HepG2 (cell line): ENCODE data around the gene TTN. TPM values are rescaled to one million over a fixed set of nuclear protein-coding genes. Genes with fewer than 3 reads are reported as not detected.

Experiments
- ATAC-seq: fragments of 200-7000 bp; cut with Tn5 transposase; 3 replicates; pipeline ENCODE4 v1.9.1; 2020; ENCODE audit warnings: mild to moderate bottlenecking, moderate library complexity
- BruUV-seq: library from RNA; stranded (reverse); fragments of 400-500 nt; replicated peaks from 2 replicates; lab custom pipeline; 2021; lab: Mats Ljungman, UMichigan
- CTCF ChIA-PET: fragments of 300-600 bp; formaldehyde crosslinking; extraction: SDS; loops from one replicate; lab custom pipeline; 2021; ENCODE audit warnings: low total read pairs, inconsistent platforms, low intra/inter-chr PET ratio; lab: Yijun Ruan, JAX
- POLR2A ChIA-PET: fragments of 350-600 bp; sonication (Branson Sonifier 250); formaldehyde crosslinking; loops from one replicate; lab custom pipeline; 2020; ENCODE audit warnings: antibody characterized with exemption, inconsistent platforms; lab: Yijun Ruan, JAX
- DNase-seq: peaks from one replicate; pipeline ENCODE4 v3.0.0-alpha.2; 2015; ENCODE audit warnings: low spot score
- FAIRE-seq: peaks from 3 replicates; lab custom pipeline; 2011; peaks lifted over from hg19 to GRCh38; lab: Jason Lieb, UNC
- H2AFZ ChIP-seq: one replicate; pipeline ENCODE4 v1.6.1; 2011; ENCODE audit warnings: low read length, inconsistent platforms
- H3K27ac ChIP-seq: fragments of 300-600 bp; 3 replicates; pipeline ENCODE4 v1.8.0; 2011; ENCODE audit warnings: mixed run types, mild to moderate bottlenecking, mixed read lengths, low read length, inconsistent platforms; ENCODE audit not compliant: insufficient read depth; ENCODE audit errors: extremely low read length
- H3K27me3 ChIP-seq, 2 experiments: fragments of 200-600 bp in 1 of 2; 2 replicates in 1 of 2; 3 replicates in 1 of 2; pipeline versions ENCODE4 v1.6.0 to v1.8.0; 2011; ENCODE audit warnings: low read length in 2 of 2, mild to moderate bottlenecking in 2 of 2, moderate library complexity in 2 of 2, inconsistent platforms in 1 of 2; ENCODE audit not compliant: insufficient read depth in 2 of 2, control insufficient read depth in 1 of 2
- H3K36me3 ChIP-seq, 2 experiments: fragments of 200-600 bp in 1 of 2; replicated peaks in 1 of 2; 2 replicates in 1 of 2; 3 replicates in 1 of 2; pipeline versions ENCODE4 v1.5.1 to v1.8.0; 2011; ENCODE audit warnings: low read length in 2 of 2, inconsistent platforms in 1 of 2; ENCODE audit not compliant: insufficient read depth in 2 of 2, control insufficient read depth in 1 of 2
- H3K4me1 ChIP-seq: 2 replicates; pipeline ENCODE4 v1.5.1; 2012; ENCODE audit warnings: low read length, inconsistent platforms; ENCODE audit not compliant: insufficient read depth
- H3K4me2 ChIP-seq: 2 replicates; pipeline ENCODE4 v1.6.0; 2011; ENCODE audit warnings: low read depth, low read length, inconsistent platforms
- H3K4me3 ChIP-seq, 3 experiments: fragments of 200-600 bp in 1 of 3; sonication (generic), shearing (Covaris generic) in 1 of 3; replicated peaks in 1 of 3; 2 replicates each; pipeline ENCODE4 v1.5.1; 2011 to 2016; ENCODE audit warnings: low read length in 3 of 3, inconsistent platforms in 2 of 3, low read depth in 2 of 3, mild to moderate bottlenecking in 2 of 3, control low read depth in 1 of 3, mixed read lengths in 1 of 3; ENCODE audit not compliant: insufficient read depth in 1 of 3
- H3K79me2 ChIP-seq: one replicate; pipeline ENCODE4 v1.6.1; 2011; ENCODE audit warnings: low read length, inconsistent platforms; ENCODE audit not compliant: insufficient read depth
- H3K9ac ChIP-seq: 2 replicates; pipeline ENCODE4 v1.6.0; 2011; ENCODE audit warnings: mild to moderate bottlenecking, low read depth, low read length, inconsistent platforms; ENCODE audit not compliant: insufficient read depth
- H3K9me3 ChIP-seq: 2 replicates; pipeline ENCODE4 v1.5.1; 2012; ENCODE audit warnings: mild to moderate bottlenecking, low read length
- H4K20me1 ChIP-seq: 2 replicates; pipeline ENCODE4 v1.6.0; 2011; ENCODE audit warnings: inconsistent platforms, mild to moderate bottlenecking, low read length, moderate library complexity; ENCODE audit not compliant: insufficient read depth
- IRX3 ChIP-seq: sonication (generic); formaldehyde crosslinking; IDR thresholded peaks from 2 replicates; pipeline ENCODE4 v1.8.1; 2023; ENCODE audit warnings: mild to moderate bottlenecking, low read depth, missing genetic modification reagents, borderline replicate concordance
- PHF20 ChIP-seq: sonication (generic); formaldehyde crosslinking; IDR thresholded peaks from 2 replicates; pipeline ENCODE4 v1.5.0; 2020; ENCODE audit warnings: mild to moderate bottlenecking, missing genetic modification reagents
- SMC3 ChIP-seq: IDR thresholded peaks from 2 replicates; pipeline ENCODE4 v1.6.1; 2011; ENCODE audit warnings: low read length, improper control_type of control experiment
- ZFY ChIP-seq: sonication (generic); formaldehyde crosslinking; IDR thresholded peaks from 2 replicates; pipeline ENCODE4 v1.4.0; 2020; ENCODE audit warnings: missing genetic modification reagents
- ZNF451 ChIP-seq: sonication (generic); formaldehyde crosslinking; IDR thresholded peaks from 2 replicates; pipeline ENCODE4 v1.5.0; 2020; ENCODE audit warnings: mild to moderate bottlenecking, missing genetic modification reagents
- ZNF720 ChIP-seq: sonication (generic); formaldehyde crosslinking; IDR thresholded peaks from 2 replicates; pipeline ENCODE4 v1.4.0; 2020; ENCODE audit warnings: missing genetic modification reagents
- ZNF772 ChIP-seq: sonication (generic); formaldehyde crosslinking; IDR thresholded peaks from 2 replicates; pipeline ENCODE4 v1.5.0; 2020; ENCODE audit warnings: mild to moderate bottlenecking, missing genetic modification reagents
- ZNF83 ChIP-seq: sonication (generic); formaldehyde crosslinking; IDR thresholded peaks from 2 replicates; pipeline ENCODE4 v1.4.0; 2020; ENCODE audit warnings: missing genetic modification reagents, mild to moderate bottlenecking, borderline replicate concordance
- WGBS: methylation state at CpG from one replicate; pipeline ENCODE4 v1.1.6; 2017; ENCODE audit warnings: low lambda C conversion rate; 5-methylcytosine and 5-hydroxymethylcytosine counted together
- in situ Hi-C: cut with HindIII; loops from 2 replicates; pipeline ENCODE4 v1.10.0; 2017; ENCODE audit warnings: low pct_unique_long_range_greater_than_20kb; ENCODE audit not compliant: extremely low pct_ligation_motif_present
- intact Hi-C: fragments of 100-400 bp; cut with micrococcal nuclease; formaldehyde crosslinking; loops from one replicate; pipeline ENCODE4 v1.10.0; 2022; ENCODE audit not compliant: unreplicated experiment
- polyA plus RNA-seq, 8 experiments: library from polyadenylated mRNA; depleted of rRNA in 3 of 8; stranded (reverse) in 7 of 8; unstranded in 1 of 8; fragments of >200 nt; fragmentation: Illumina TruSeq in 4 of 8; extraction: Trizol in 4 of 8; gene quantifications; 2 replicates each; pipeline versions ENCODE4 v1.2.1 to v1.2.3, GENCODE V29; 2011 to 2016; ENCODE audit warnings: low read depth in 4 of 8, missing spikeins in 1 of 8, mixed read lengths in 1 of 8; ENCODE audit not compliant: insufficient read depth in 1 of 8
- total RNA-seq, 5 experiments: library from RNA; depleted of rRNA; stranded (reverse); fragments of >200 nt; fragmentation: Illumina TruSeq; extraction: Trizol; gene quantifications; 2 replicates each; pipeline ENCODE4 v1.2.3, GENCODE V29; 2016; ENCODE audit warnings: low read depth in 1 of 5
- TF ChIP-seq, protein P1 (sequence below): sonication (generic); formaldehyde crosslinking; IDR thresholded peaks from 2 replicates; pipeline ENCODE4 v1.4.0; 2020; ENCODE audit warnings: missing genetic modification reagents, borderline replicate concordance
- TF ChIP-seq, protein P2 (sequence below): sonication (generic); formaldehyde crosslinking; IDR thresholded peaks from 2 replicates; pipeline ENCODE4 v1.5.0; 2020; ENCODE audit warnings: mild to moderate bottlenecking, missing genetic modification reagents
- TF ChIP-seq, protein P3 (sequence below): sonication (generic); formaldehyde crosslinking; IDR thresholded peaks from 2 replicates; pipeline ENCODE4 v1.5.1; 2020; ENCODE audit warnings: missing genetic modification reagents, mild to moderate bottlenecking, borderline replicate concordance
- TF ChIP-seq, protein P4 (sequence below): IDR thresholded peaks from 2 replicates; pipeline ENCODE4 v1.4.0; 2020; ENCODE audit warnings: mild to moderate bottlenecking, missing genetic modification reagents

Gene TTN
- total and polyA plus RNA-seq, 2 of the 13 experiments (the other 11 are each of a cell fraction or from before 2014, with no cell fraction given), result under 0.01 TPM

DNA sequence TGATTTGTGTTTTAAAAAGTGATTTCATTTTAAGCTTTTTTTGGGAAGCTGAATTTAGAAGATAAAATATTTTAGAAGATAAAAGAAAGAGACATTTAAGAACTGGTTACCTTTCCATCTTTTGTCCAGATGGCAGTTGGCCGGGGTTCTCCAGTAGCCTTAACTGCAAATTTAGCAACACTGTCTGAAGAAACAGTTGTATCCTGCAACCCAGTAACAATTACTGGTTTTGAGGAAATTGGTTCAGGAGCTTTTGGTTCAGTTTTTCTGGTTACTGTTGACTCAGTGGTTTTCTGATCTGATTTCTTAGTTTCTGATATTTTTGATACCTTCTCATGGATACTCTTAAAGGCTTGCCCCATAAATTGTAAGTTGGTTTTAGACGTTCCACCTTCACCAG is 277.1 kb downstream of the TTN start:
- ChIA-PET CTCF (no interaction called here), POLR2A (no interaction called here)
- no peaks in the 10 kb centered on the region for H4K20me1 ChIP-seq
- no peaks in the 10 kb centered on the region for H3K27me3 ChIP-seq
- H3K36me3 ChIP-seq, result no peaks in the 10 kb centered on the region; a peak in 1 of 5 replicates
- no peak overlapping the region for H2AFZ ChIP-seq
- no peak for FAIRE-seq
- no peak overlapping the region for H3K9ac ChIP-seq
- H3K4me1 ChIP-seq, result no peaks in the 10 kb centered on the region
- in situ Hi-C loops (no loop called here), intact Hi-C loops (no loop called here)
- no peak for DNase-seq
- 50% methylated on average over 2 of the region's 2 CpGs for WGBS
- ATAC-seq, result no peak
- no peak overlapping the region for H3K27ac ChIP-seq
- H3K9me3 ChIP-seq, result no peaks in the 10 kb centered on the region
- no TSS peak for BruUV-seq
- no peak overlapping the region for H3K4me3 ChIP-seq
- peaks cover 6% of the 10 kb centered on the region for H3K79me2 ChIP-seq
- H3K4me2 ChIP-seq, result no peak overlapping the region
- TF ChIP-seq ZNF83 (CRISPR knock-in tag) (no peak), SMC3 (no peak), ZFY (CRISPR knock-in tag) (no peak), ZNF772 (CRISPR knock-in tag) (no peak), ZNF451 (CRISPR knock-in tag) (no peak), IRX3 (CRISPR knock-in tag) (no peak), PHF20 (no peak), ZNF720 (CRISPR knock-in tag) (no peak)
- TF ChIP-seq, protein P1, sequence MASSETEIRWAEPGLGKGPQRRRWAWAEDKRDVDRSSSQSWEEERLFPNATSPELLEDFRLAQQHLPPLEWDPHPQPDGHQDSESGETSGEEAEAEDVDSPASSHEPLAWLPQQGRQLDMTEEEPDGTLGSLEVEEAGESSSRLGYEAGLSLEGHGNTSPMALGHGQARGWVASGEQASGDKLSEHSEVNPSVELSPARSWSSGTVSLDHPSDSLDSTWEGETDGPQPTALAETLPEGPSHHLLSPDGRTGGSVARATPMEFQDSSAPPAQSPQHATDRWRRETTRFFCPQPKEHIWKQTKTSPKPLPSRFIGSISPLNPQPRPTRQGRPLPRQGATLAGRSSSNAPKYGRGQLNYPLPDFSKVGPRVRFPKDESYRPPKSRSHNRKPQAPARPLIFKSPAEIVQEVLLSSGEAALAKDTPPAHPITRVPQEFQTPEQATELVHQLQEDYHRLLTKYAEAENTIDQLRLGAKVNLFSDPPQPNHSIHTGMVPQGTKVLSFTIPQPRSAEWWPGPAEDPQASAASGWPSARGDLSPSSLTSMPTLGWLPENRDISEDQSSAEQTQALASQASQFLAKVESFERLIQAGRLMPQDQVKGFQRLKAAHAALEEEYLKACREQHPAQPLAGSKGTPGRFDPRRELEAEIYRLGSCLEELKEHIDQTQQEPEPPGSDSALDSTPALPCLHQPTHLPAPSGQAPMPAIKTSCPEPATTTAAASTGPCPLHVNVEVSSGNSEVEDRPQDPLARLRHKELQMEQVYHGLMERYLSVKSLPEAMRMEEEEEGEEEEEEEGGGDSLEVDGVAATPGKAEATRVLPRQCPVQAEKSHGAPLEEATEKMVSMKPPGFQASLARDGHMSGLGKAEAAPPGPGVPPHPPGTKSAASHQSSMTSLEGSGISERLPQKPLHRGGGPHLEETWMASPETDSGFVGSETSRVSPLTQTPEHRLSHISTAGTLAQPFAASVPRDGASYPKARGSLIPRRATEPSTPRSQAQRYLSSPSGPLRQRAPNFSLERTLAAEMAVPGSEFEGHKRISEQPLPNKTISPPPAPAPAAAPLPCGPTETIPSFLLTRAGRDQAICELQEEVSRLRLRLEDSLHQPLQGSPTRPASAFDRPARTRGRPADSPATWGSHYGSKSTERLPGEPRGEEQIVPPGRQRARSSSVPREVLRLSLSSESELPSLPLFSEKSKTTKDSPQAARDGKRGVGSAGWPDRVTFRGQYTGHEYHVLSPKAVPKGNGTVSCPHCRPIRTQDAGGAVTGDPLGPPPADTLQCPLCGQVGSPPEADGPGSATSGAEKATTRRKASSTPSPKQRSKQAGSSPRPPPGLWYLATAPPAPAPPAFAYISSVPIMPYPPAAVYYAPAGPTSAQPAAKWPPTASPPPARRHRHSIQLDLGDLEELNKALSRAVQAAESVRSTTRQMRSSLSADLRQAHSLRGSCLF (CRISPR knock-in tag), result no peak
- TF ChIP-seq, protein P2, sequence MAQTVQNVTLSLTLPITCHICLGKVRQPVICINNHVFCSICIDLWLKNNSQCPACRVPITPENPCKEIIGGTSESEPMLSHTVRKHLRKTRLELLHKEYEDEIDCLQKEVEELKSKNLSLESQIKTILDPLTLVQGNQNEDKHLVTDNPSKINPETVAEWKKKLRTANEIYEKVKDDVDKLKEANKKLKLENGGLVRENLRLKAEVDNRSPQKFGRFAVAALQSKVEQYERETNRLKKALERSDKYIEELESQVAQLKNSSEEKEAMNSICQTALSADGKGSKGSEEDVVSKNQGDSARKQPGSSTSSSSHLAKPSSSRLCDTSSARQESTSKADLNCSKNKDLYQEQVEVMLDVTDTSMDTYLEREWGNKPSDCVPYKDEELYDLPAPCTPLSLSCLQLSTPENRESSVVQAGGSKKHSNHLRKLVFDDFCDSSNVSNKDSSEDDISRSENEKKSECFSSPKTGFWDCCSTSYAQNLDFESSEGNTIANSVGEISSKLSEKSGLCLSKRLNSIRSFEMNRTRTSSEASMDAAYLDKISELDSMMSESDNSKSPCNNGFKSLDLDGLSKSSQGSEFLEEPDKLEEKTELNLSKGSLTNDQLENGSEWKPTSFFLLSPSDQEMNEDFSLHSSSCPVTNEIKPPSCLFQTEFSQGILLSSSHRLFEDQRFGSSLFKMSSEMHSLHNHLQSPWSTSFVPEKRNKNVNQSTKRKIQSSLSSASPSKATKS, result no peak
- TF ChIP-seq, protein P3, sequence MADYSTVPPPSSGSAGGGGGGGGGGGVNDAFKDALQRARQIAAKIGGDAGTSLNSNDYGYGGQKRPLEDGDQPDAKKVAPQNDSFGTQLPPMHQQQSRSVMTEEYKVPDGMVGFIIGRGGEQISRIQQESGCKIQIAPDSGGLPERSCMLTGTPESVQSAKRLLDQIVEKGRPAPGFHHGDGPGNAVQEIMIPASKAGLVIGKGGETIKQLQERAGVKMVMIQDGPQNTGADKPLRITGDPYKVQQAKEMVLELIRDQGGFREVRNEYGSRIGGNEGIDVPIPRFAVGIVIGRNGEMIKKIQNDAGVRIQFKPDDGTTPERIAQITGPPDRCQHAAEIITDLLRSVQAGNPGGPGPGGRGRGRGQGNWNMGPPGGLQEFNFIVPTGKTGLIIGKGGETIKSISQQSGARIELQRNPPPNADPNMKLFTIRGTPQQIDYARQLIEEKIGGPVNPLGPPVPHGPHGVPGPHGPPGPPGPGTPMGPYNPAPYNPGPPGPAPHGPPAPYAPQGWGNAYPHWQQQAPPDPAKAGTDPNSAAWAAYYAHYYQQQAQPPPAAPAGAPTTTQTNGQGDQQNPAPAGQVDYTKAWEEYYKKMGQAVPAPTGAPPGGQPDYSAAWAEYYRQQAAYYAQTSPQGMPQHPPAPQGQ (CRISPR knock-in tag), result no peak
- TF ChIP-seq, protein P4, sequence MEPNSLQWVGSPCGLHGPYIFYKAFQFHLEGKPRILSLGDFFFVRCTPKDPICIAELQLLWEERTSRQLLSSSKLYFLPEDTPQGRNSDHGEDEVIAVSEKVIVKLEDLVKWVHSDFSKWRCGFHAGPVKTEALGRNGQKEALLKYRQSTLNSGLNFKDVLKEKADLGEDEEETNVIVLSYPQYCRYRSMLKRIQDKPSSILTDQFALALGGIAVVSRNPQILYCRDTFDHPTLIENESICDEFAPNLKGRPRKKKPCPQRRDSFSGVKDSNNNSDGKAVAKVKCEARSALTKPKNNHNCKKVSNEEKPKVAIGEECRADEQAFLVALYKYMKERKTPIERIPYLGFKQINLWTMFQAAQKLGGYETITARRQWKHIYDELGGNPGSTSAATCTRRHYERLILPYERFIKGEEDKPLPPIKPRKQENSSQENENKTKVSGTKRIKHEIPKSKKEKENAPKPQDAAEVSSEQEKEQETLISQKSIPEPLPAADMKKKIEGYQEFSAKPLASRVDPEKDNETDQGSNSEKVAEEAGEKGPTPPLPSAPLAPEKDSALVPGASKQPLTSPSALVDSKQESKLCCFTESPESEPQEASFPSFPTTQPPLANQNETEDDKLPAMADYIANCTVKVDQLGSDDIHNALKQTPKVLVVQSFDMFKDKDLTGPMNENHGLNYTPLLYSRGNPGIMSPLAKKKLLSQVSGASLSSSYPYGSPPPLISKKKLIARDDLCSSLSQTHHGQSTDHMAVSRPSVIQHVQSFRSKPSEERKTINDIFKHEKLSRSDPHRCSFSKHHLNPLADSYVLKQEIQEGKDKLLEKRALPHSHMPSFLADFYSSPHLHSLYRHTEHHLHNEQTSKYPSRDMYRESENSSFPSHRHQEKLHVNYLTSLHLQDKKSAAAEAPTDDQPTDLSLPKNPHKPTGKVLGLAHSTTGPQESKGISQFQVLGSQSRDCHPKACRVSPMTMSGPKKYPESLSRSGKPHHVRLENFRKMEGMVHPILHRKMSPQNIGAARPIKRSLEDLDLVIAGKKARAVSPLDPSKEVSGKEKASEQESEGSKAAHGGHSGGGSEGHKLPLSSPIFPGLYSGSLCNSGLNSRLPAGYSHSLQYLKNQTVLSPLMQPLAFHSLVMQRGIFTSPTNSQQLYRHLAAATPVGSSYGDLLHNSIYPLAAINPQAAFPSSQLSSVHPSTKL (CRISPR knock-in tag), result no peak
